Measurements from ENCODE around the gene MAPKAP1.
"Not testable (repeated sequence)": the region's sequence is repeated elsewhere in the genome, so short reads cannot be mapped to it uniquely, and the experiment has no call there.

Gene MAPKAP1

GRCh38 chr9:125400725-125401716 is 306.0 kb downstream of the MAPKAP1 start:
- H3K9ac ChIP-seq (ENCODE audit: low read length) = no peak overlapping the region
- H3K4me3 ChIP-seq (ENCODE audit: low read length) = no peak overlapping the region
- no peaks in the 10 kb centered on the region for H3K36me3 ChIP-seq (ENCODE audit: control insufficient read depth, low read depth, low read length)
- no peaks in the 10 kb centered on the region for H3K27me3 ChIP-seq (ENCODE audit: control insufficient read depth, insufficient read depth, low read length)
- H3K4me1 ChIP-seq (ENCODE audit: control insufficient read depth, low read depth, low read length) = no peaks in the 10 kb centered on the region
- H3K9me3 ChIP-seq (ENCODE audit: control insufficient read depth, low read depth, low read length) = no peaks in the 10 kb centered on the region
- no peak overlapping the region for H3K27ac ChIP-seq (ENCODE audit: low read length)

- H3K9ac ChIP-seq (ENCODE audit: low read length); H3K27me3 ChIP-seq (ENCODE audit: control insufficient read depth, insufficient read depth, low read length); H3K9me3 ChIP-seq (ENCODE audit: control insufficient read depth, low read depth, low read length); H3K4me3 ChIP-seq (ENCODE audit: low read length); H3K4me1 ChIP-seq (ENCODE audit: control insufficient read depth, low read depth, low read length); H3K27ac ChIP-seq (ENCODE audit: low read length); H3K36me3 ChIP-seq (ENCODE audit: control insufficient read depth, low read depth, low read length): not testable (repeated sequence)
Observed at GRCh38 chr9:125400232-125400631, 306.8 kb downstream of the MAPKAP1 start.

- Histone ChIP-seq H3K27me3 (ENCODE audit: control insufficient read depth, insufficient read depth, low read length) (no peaks in the 10 kb centered on the region), H3K4me3 (ENCODE audit: low read length) (no peak overlapping the region), H3K4me1 (ENCODE audit: control insufficient read depth, low read depth, low read length) (no peaks in the 10 kb centered on the region), H3K36me3 (ENCODE audit: control insufficient read depth, low read depth, low read length) (no peaks in the 10 kb centered on the region), H3K9me3 (ENCODE audit: control insufficient read depth, low read depth, low read length) (no peaks in the 10 kb centered on the region), H3K27ac (ENCODE audit: low read length) (no peak overlapping the region), H3K9ac (ENCODE audit: low read length) (no peak overlapping the region)
Observed at GRCh38 chr9:125399666-125400065, 307.3 kb downstream of the MAPKAP1 start.

GRCh38 chr9:125399165-125399564 is 307.8 kb downstream of the MAPKAP1 start:
- Histone ChIP-seq H3K9ac (ENCODE audit: low read length) (no peak overlapping the region), H3K9me3 (ENCODE audit: control insufficient read depth, low read depth, low read length) (no peaks in the 10 kb centered on the region), H3K27ac (ENCODE audit: low read length) (no peak overlapping the region), H3K4me3 (ENCODE audit: low read length) (no peak overlapping the region), H3K4me1 (ENCODE audit: control insufficient read depth, low read depth, low read length) (no peaks in the 10 kb centered on the region), H3K27me3 (ENCODE audit: control insufficient read depth, insufficient read depth, low read length) (no peaks in the 10 kb centered on the region), H3K36me3 (ENCODE audit: control insufficient read depth, low read depth, low read length) (no peaks in the 10 kb centered on the region)

GRCh38 chr9:125398243-125398642 is 308.8 kb downstream of the MAPKAP1 start:
- Histone ChIP-seq H3K9ac (ENCODE audit: low read length) (no peak overlapping the region), H3K4me1 (ENCODE audit: control insufficient read depth, low read depth, low read length) (no peaks in the 10 kb centered on the region), H3K27me3 (ENCODE audit: control insufficient read depth, insufficient read depth, low read length) (no peaks in the 10 kb centered on the region), H3K4me3 (ENCODE audit: low read length) (no peak overlapping the region), H3K9me3 (ENCODE audit: control insufficient read depth, low read depth, low read length) (no peaks in the 10 kb centered on the region), H3K36me3 (ENCODE audit: control insufficient read depth, low read depth, low read length) (no peaks in the 10 kb centered on the region), H3K27ac (ENCODE audit: low read length) (no peak overlapping the region)

GRCh38 chr9:125397736-125398135 is 309.3 kb downstream of the MAPKAP1 start:
- Histone ChIP-seq H3K9ac (ENCODE audit: low read length) (no peak overlapping the region), H3K27me3 (ENCODE audit: control insufficient read depth, insufficient read depth, low read length) (no peaks in the 10 kb centered on the region), H3K4me3 (ENCODE audit: low read length) (no peak overlapping the region), H3K4me1 (ENCODE audit: control insufficient read depth, low read depth, low read length) (no peaks in the 10 kb centered on the region), H3K27ac (ENCODE audit: low read length) (no peak overlapping the region), H3K36me3 (ENCODE audit: control insufficient read depth, low read depth, low read length) (no peaks in the 10 kb centered on the region), H3K9me3 (ENCODE audit: control insufficient read depth, low read depth, low read length) (no peaks in the 10 kb centered on the region)

GRCh38 chr9:125396799-125397198 is 310.2 kb downstream of the MAPKAP1 start:
- Histone ChIP-seq H3K36me3 (ENCODE audit: control insufficient read depth, low read depth, low read length) (no peaks in the 10 kb centered on the region), H3K27me3 (ENCODE audit: control insufficient read depth, insufficient read depth, low read length) (no peaks in the 10 kb centered on the region), H3K4me3 (ENCODE audit: low read length) (no peak overlapping the region), H3K4me1 (ENCODE audit: control insufficient read depth, low read depth, low read length) (no peaks in the 10 kb centered on the region), H3K27ac (ENCODE audit: low read length) (no peak overlapping the region), H3K9ac (ENCODE audit: low read length) (no peak overlapping the region), H3K9me3 (ENCODE audit: control insufficient read depth, low read depth, low read length) (no peaks in the 10 kb centered on the region)

DNA sequence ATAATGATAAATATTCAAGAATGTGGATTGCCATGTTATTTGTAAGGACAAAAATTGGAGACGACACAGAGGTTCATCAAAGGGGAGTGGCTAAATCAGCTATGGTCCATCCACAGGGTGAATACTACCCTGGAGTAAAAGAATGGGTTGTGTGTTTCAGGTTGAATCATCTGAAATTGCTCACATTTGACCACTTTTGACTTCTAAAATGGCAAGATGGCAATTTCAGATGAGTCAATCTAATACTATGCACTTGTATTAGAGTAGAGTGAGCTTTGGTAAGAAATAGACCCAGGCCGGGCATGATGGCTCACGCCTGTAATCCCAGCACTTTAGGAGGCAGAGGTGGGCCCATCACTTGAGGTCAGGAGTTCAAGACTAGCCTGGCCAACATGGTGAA is 313.6 kb downstream of the MAPKAP1 start:
- Histone ChIP-seq H3K4me3 (ENCODE audit: low read length) (no peak overlapping the region), H3K27me3 (ENCODE audit: control insufficient read depth, insufficient read depth, low read length) (no peaks in the 10 kb centered on the region), H3K36me3 (ENCODE audit: control insufficient read depth, low read depth, low read length) (no peaks in the 10 kb centered on the region), H3K4me1 (ENCODE audit: control insufficient read depth, low read depth, low read length) (no peaks in the 10 kb centered on the region), H3K9ac (ENCODE audit: low read length) (no peak overlapping the region), H3K27ac (ENCODE audit: low read length) (no peak overlapping the region), H3K9me3 (ENCODE audit: control insufficient read depth, low read depth, low read length) (no peaks in the 10 kb centered on the region)

- no peak overlapping the region for H3K27ac ChIP-seq (ENCODE audit: low read length)
- H3K9ac ChIP-seq (ENCODE audit: low read length) = no peak overlapping the region
- H3K36me3 ChIP-seq (ENCODE audit: control insufficient read depth, low read depth, low read length) = no peaks in the 10 kb centered on the region
- H3K9me3 ChIP-seq (ENCODE audit: control insufficient read depth, low read depth, low read length) = no peaks in the 10 kb centered on the region
- H3K4me1 ChIP-seq (ENCODE audit: control insufficient read depth, low read depth, low read length) = no peaks in the 10 kb centered on the region
- no peaks in the 10 kb centered on the region for H3K27me3 ChIP-seq (ENCODE audit: control insufficient read depth, insufficient read depth, low read length)
- H3K4me3 ChIP-seq (ENCODE audit: low read length) = no peak overlapping the region
Observed at GRCh38 chr9:125391704-125392103, 315.3 kb downstream of the MAPKAP1 start.

DNA sequence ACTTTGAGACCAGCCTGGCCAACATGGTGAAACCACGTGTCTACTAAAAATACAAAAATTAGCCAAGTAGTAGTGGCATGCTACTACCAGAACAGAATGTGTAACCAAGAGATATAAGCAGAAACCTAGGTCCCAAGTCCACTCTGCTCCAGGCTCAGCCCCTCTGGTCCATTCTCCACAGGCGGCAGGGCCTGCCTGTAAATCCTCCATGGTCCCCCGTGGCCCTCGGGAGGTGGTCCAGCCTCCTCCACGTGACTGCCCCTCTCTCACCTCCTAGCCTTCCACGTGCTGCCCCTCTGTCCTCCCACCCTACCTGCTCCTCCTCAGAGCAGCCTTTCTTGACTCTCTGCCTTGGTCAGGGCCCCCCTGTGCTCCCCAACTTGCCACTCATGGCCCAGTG is 318.0 kb downstream of the MAPKAP1 start:
- H3K27ac ChIP-seq (ENCODE audit: low read length) = no peak overlapping the region
- H3K9me3 ChIP-seq (ENCODE audit: control insufficient read depth, low read depth, low read length) = no peaks in the 10 kb centered on the region
- H3K4me1 ChIP-seq (ENCODE audit: control insufficient read depth, low read depth, low read length) = no peaks in the 10 kb centered on the region
- H3K4me3 ChIP-seq (ENCODE audit: low read length) = no peak overlapping the region
- no peaks in the 10 kb centered on the region for H3K36me3 ChIP-seq (ENCODE audit: control insufficient read depth, low read depth, low read length)
- no peaks in the 10 kb centered on the region for H3K27me3 ChIP-seq (ENCODE audit: control insufficient read depth, insufficient read depth, low read length)
- no peak overlapping the region for H3K9ac ChIP-seq (ENCODE audit: low read length)

GRCh38 chr9:125387861-125388524 is 319.0 kb downstream of the MAPKAP1 start:
- Histone ChIP-seq H3K4me1 (ENCODE audit: control insufficient read depth, low read depth, low read length) (no peaks in the 10 kb centered on the region), H3K9ac (ENCODE audit: low read length) (no peak overlapping the region), H3K9me3 (ENCODE audit: control insufficient read depth, low read depth, low read length) (no peaks in the 10 kb centered on the region), H3K27ac (ENCODE audit: low read length) (no peak overlapping the region), H3K4me3 (ENCODE audit: low read length) (no peak overlapping the region), H3K36me3 (ENCODE audit: control insufficient read depth, low read depth, low read length) (no peaks in the 10 kb centered on the region), H3K27me3 (ENCODE audit: control insufficient read depth, insufficient read depth, low read length) (no peaks in the 10 kb centered on the region)

Measured in iPS-18a (cell line).